GM12875 (cell line): ENCODE measurements around the gene PSORS1C2.
"Not testable (repeated sequence)": the region's sequence is repeated elsewhere in the genome, so short reads cannot be mapped to it uniquely, and the experiment has no call there.

Experiments used
- H3K4me3 ChIP-seq: one replicate; pipeline ENCODE4 v1.5.1; 2011; ENCODE audit warnings: low read depth, low read length, control low read depth
- TF ChIP-seq, protein P1 (sequence below): IDR thresholded peaks from 2 replicates; pipeline ENCODE4 v1.5.1; 2011; ENCODE audit warnings: low read depth, mild to moderate bottlenecking, control low read depth, inconsistent platforms, low read length, moderate library complexity, borderline replicate concordance; ENCODE audit not compliant: insufficient read depth

The PSORS1C2 gene

DNA sequence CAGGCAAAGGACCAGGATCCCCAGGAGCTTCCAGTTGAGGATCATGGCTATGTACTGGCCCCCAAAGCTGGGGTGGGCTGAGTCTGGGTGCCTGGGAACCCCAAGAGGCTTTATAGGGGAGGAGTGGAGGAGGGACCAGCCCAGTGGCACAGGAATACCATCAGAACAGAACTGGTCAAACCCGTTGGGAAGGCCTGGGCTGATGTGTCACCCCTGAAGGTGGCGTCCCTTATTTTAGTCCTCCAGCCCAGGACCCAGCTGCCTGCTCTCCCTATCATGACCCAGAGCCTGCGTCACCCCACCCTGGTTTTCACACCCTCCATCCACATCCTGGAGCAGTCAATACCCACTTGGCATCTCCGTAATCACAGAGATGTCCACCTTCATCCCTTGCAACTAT lies at the start of gene PSORS1C2:
Gene PSORS1C2 (minus strand): TSS at position 85 of the 400 bp plus-strand sequence. CDS start 40 bp downstream, at position 45.
- TF ChIP-seq, protein P1, sequence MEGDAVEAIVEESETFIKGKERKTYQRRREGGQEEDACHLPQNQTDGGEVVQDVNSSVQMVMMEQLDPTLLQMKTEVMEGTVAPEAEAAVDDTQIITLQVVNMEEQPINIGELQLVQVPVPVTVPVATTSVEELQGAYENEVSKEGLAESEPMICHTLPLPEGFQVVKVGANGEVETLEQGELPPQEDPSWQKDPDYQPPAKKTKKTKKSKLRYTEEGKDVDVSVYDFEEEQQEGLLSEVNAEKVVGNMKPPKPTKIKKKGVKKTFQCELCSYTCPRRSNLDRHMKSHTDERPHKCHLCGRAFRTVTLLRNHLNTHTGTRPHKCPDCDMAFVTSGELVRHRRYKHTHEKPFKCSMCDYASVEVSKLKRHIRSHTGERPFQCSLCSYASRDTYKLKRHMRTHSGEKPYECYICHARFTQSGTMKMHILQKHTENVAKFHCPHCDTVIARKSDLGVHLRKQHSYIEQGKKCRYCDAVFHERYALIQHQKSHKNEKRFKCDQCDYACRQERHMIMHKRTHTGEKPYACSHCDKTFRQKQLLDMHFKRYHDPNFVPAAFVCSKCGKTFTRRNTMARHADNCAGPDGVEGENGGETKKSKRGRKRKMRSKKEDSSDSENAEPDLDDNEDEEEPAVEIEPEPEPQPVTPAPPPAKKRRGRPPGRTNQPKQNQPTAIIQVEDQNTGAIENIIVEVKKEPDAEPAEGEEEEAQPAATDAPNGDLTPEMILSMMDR: no peak
- no peak within 1 kb of the TSS for H3K4me3 ChIP-seq

DNA sequence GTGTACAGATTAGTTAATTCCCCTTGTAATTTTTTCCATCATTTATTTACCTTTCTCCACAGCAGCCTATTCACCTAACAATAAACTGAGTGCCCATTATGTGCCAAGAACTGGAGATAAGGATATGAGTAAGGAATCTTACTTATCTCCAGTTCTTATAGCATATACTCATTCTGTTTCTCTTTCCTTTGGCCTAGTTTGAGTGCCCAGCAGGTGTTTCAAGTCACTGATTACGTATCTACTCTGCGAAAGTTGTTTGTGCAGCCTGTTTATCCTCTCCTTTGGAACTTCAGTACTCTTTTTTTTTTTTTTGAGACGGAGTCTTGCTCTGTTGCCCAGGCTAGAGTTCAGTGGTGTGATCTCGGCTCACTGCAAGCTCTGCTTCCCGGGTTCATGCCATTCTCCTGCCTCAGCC lies 48.9 kb upstream of the PSORS1C2 start:
- H3K4me3 ChIP-seq: no peak overlapping the region
- TF ChIP-seq, protein P1: no peak

GRCh38 chr6:31186052-31186734 lies 47.3 kb upstream of the PSORS1C2 start:
- TF ChIP-seq, protein P1: no peak
- H3K4me3 ChIP-seq: no peak overlapping the region

DNA sequence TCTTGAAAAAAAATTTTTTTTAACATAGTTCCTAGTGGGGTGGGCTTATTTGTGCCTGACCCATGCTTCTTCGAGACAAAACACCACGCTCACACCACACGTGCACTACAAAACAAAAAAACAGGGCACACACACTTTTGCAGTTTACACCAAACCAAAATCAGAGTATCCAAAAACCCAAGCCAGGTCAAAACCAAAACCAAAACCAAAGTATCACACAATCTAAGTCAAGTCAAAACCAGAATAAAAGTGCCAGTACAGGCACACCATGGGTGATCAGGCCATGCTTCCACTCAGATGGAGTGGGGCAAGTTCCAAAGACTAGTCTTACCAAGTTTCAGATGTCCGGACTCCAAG lies 46.8 kb upstream of the PSORS1C2 start:
- H3K4me3 ChIP-seq: not testable (repeated sequence)

DNA sequence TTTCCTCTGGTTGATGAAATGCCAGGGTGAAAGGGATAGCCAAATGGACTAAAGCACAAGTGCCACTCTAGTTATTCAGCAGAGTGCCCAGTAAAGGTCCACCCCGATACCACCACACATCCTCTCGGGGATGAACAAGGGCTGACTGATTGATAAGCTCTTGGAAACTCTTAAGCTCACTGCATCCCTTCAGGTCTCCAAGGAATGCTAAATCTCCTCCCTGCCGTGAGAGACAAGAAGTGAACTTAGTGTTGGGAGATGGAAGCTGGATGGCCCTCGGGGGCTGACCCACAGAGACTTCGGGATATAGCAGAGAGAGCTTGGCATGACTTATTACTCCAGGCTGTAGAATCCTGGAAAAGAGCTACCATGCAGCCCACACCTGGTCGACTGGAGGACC lies 45.0 kb upstream of the PSORS1C2 start:
- H3K4me3 ChIP-seq: not testable (repeated sequence)

DNA sequence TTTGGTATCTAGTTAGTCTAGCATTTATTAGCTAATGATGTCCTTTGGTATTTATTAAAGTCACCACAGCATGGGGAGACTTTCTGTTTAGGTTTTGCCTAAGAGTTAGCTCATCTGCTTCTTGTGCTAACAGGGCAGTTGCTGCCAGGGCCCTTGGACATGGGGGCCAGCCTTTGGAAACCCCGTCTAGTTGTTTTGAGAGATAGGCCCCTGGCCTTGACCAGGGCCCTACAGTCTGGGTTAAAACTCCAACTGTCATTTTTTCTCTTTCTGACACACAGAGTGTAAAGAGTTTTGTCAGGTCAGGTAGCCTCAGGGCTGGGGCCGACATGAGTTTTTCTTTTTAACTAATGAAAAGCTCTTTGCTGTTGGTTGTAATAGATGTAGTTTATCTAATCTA lies 44.4 kb upstream of the PSORS1C2 start:
- not testable (repeated sequence) for H3K4me3 ChIP-seq

DNA sequence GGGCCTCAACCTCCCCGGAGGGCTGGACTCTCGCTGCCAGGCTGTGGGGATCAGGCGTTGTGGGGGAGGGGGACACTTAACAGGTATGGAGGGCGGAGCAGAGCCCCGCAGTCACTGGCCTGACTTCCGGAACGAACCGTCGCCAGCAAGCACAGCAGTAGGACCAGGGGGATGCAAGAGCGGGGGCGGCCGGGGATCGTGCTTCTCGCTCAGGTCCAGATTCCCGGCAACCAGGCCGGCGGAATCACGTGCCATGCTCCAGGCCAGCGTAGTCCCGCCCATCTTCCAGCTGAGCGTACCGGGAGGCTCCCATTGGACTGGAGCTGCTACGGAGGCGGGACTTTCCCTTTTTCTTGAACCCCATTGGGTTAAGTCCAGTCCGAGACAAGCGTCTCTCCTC lies 41.6 kb upstream of the PSORS1C2 start:
- H3K4me3 ChIP-seq: no peak overlapping the region
- TF ChIP-seq, protein P1: no peak

DNA sequence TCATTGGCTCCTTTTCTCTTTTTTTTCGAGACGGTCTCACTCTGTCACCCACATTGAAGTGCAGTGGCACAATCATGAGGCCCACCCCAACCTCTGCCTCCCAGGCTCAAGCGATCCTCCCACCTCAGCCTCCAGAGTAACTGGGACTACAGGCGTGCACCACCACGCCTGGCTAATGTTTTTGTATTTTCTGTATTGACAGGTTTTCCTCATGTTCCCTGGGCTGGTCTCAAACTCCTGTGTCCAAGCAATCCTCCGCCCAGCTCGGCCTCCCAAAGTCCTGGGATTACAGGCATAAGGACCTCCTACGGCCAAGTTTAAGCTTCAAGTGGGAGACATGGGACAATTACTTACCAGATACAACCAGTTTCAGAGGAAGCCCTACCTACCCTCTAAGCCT lies 41.0 kb upstream of the PSORS1C2 start:
- H3K4me3 ChIP-seq: no peak overlapping the region
- TF ChIP-seq, protein P1: no peak

GRCh38 chr6:31179042-31179386 lies 40.1 kb upstream of the PSORS1C2 start:
- no peak overlapping the region for H3K4me3 ChIP-seq
- TF ChIP-seq, protein P1: no peak
